HEK293 (cell line): Measurements from ENCODE around the gene ANKRD11.

Experiments used
- CTCF ChIA-PET: fragments of 350-600 bp; formaldehyde crosslinking; extraction: SDS; loops from one replicate; lab custom pipeline; 2021; ENCODE audit warnings: antibody characterized with exemption; lab: Yijun Ruan, JAX
- POLR2A ChIA-PET: fragments of 300-600 bp; formaldehyde crosslinking; extraction: SDS; loops from one replicate; lab custom pipeline; 2020; ENCODE audit warnings: antibody characterized with exemption, inconsistent platforms; lab: Yijun Ruan, JAX
- H3K27ac ChIP-seq: fragments of 200-500 bp; sonication (Bioruptor generic); 2 replicates; pipeline ENCODE4 v1.5.1; 2014; ENCODE audit warnings: low read depth, low read length, control low read depth, inconsistent platforms; ENCODE audit errors: extremely low read depth
- H3K36me3 ChIP-seq, 2 experiments: fragments of 200-500 bp in 1 of 2; sonication (Bioruptor generic) in 1 of 2; 1 replicate in 1 of 2; 2 replicates in 1 of 2; pipeline ENCODE4 v1.5.1; 2014 to 2017; ENCODE audit warnings: inconsistent platforms in 2 of 2, low read length in 2 of 2; ENCODE audit not compliant: control insufficient read depth in 2 of 2, insufficient read depth in 1 of 2
- H3K4me1 ChIP-seq: fragments of 200-500 bp; sonication (Bioruptor generic); 2 replicates; pipeline ENCODE4 v1.5.1; 2014; ENCODE audit warnings: mild to moderate bottlenecking, low read length, inconsistent platforms; ENCODE audit not compliant: control insufficient read depth, insufficient read depth
- H3K4me3 ChIP-seq: 2 replicates; pipeline ENCODE4 v1.5.1; 2011; ENCODE audit warnings: low read depth, mild to moderate bottlenecking, control low read depth, low read length, moderate library complexity
- H3K9me3 ChIP-seq: fragments of 200-500 bp; sonication (Bioruptor generic); 2 replicates; pipeline ENCODE4 v1.5.1; 2014; ENCODE audit warnings: low read depth, low read length, inconsistent platforms; ENCODE audit not compliant: control insufficient read depth, insufficient read depth
- BCL11B ChIP-seq: fragments of 450-650 bp; formaldehyde crosslinking; IDR thresholded peaks from 2 replicates; pipeline ENCODE4 v1.5.1; 2016; ENCODE audit warnings: low read depth, missing biosample characterization, missing genetic modification characterization
- GFI1B ChIP-seq: fragments of 450-650 bp; formaldehyde crosslinking; IDR thresholded peaks from 2 replicates; pipeline ENCODE4 v1.5.1; 2016; ENCODE audit warnings: missing biosample characterization, missing genetic modification characterization
- GLI4 ChIP-seq: fragments of 450-650 bp; formaldehyde crosslinking; IDR thresholded peaks from 2 replicates; pipeline ENCODE4 v1.5.1; 2016; ENCODE audit warnings: missing biosample characterization, missing genetic modification characterization
- KLF7 ChIP-seq: fragments of 450-650 bp; formaldehyde crosslinking; IDR thresholded peaks from 2 replicates; pipeline ENCODE4 v1.5.1; 2016; ENCODE audit warnings: missing biosample characterization, missing genetic modification characterization, borderline replicate concordance
- KLF9 ChIP-seq: fragments of 450-650 bp; formaldehyde crosslinking; IDR thresholded peaks from 2 replicates; pipeline ENCODE4 v1.5.1; 2016; ENCODE audit warnings: missing biosample characterization, missing genetic modification characterization, low read depth
- MZF1 ChIP-seq: fragments of 450-650 bp; formaldehyde crosslinking; IDR thresholded peaks from 2 replicates; pipeline ENCODE4 v1.5.1; 2017; ENCODE audit warnings: missing biosample characterization, missing genetic modification characterization, borderline replicate concordance
- OSR2 ChIP-seq: fragments of 450-650 bp; formaldehyde crosslinking; IDR thresholded peaks from 2 replicates; pipeline ENCODE4 v1.5.1; 2016; ENCODE audit warnings: missing biosample characterization, missing genetic modification characterization
- SETDB1 ChIP-seq: IDR thresholded peaks from one replicate; pipeline ENCODE4 v1.6.1; 2017; ENCODE audit warnings: mild to moderate bottlenecking, low read length, moderate library complexity, mixed read lengths; ENCODE audit not compliant: insufficient read length
- ZNF112 ChIP-seq: fragments of 450-650 bp; formaldehyde crosslinking; IDR thresholded peaks from 2 replicates; pipeline ENCODE4 v1.5.0; 2017; ENCODE audit warnings: missing biosample characterization, missing genetic modification characterization
- ZNF16 ChIP-seq: fragments of 450-650 bp; formaldehyde crosslinking; IDR thresholded peaks from 2 replicates; pipeline ENCODE4 v1.5.1; 2016; ENCODE audit warnings: low read depth, missing biosample characterization, missing genetic modification characterization
- ZNF274 ChIP-seq, 2 experiments: fragments of 200-500 bp in 1 of 2; fragments of 450-650 bp in 1 of 2; sonication (Bioruptor generic) in 1 of 2; formaldehyde crosslinking in 1 of 2; IDR thresholded peaks; 2 replicates each; pipeline versions ENCODE4 v1.5.1 to v1.6.1; 2014 to 2016; ENCODE audit warnings: borderline replicate concordance in 1 of 2, inconsistent platforms in 1 of 2, low read length in 1 of 2, missing biosample characterization in 1 of 2, missing genetic modification characterization in 1 of 2
- ZNF423 ChIP-seq: fragments of 450-650 bp; formaldehyde crosslinking; IDR thresholded peaks from 2 replicates; pipeline ENCODE4 v1.5.1; 2016; ENCODE audit warnings: missing biosample characterization, missing genetic modification characterization
- ZNF433 ChIP-seq: fragments of 450-650 bp; formaldehyde crosslinking; IDR thresholded peaks from 2 replicates; pipeline ENCODE4 v1.5.1; 2016; ENCODE audit warnings: missing biosample characterization, missing genetic modification characterization, low read depth
- ZNF514 ChIP-seq: fragments of 450-650 bp; formaldehyde crosslinking; IDR thresholded peaks from 2 replicates; pipeline ENCODE4 v1.5.1; 2016; ENCODE audit warnings: missing biosample characterization, missing genetic modification characterization
- ZNF521 ChIP-seq: fragments of 450-650 bp; formaldehyde crosslinking; IDR thresholded peaks from 2 replicates; pipeline ENCODE4 v1.5.1; 2017; ENCODE audit warnings: missing biosample characterization, mild to moderate bottlenecking, missing genetic modification characterization
- ZNF585B ChIP-seq: fragments of 450-650 bp; formaldehyde crosslinking; IDR thresholded peaks from 2 replicates; pipeline ENCODE4 v1.5.1; 2016; ENCODE audit warnings: missing biosample characterization, missing genetic modification characterization
- ZNF624 ChIP-seq: fragments of 450-650 bp; formaldehyde crosslinking; IDR thresholded peaks from 2 replicates; pipeline ENCODE4 v1.5.1; 2017; ENCODE audit warnings: missing biosample characterization, missing genetic modification characterization
- ZNF626 ChIP-seq: fragments of 450-650 bp; sonication (Bioruptor Pico); formaldehyde crosslinking; IDR thresholded peaks from 2 replicates; pipeline ENCODE4 v1.5.1; 2018; ENCODE audit warnings: missing biosample characterization, missing genetic modification characterization, inconsistent platforms
- ZNF707 ChIP-seq: fragments of 450-650 bp; formaldehyde crosslinking; IDR thresholded peaks from 2 replicates; pipeline ENCODE4 v1.5.1; 2016; ENCODE audit warnings: missing biosample characterization, missing genetic modification characterization
- ZNF843 ChIP-seq: fragments of 450-650 bp; formaldehyde crosslinking; IDR thresholded peaks from 2 replicates; pipeline ENCODE4 v1.5.1; 2016; ENCODE audit warnings: missing biosample characterization, missing genetic modification characterization
- TF ChIP-seq, protein P1 (sequence below): fragments of 450-650 bp; formaldehyde crosslinking; IDR thresholded peaks from 2 replicates; pipeline ENCODE4 v1.5.1; 2016; ENCODE audit warnings: missing biosample characterization, missing genetic modification characterization
- TF ChIP-seq, protein P2 (sequence below): fragments of 450-650 bp; IDR thresholded peaks from 2 replicates; pipeline ENCODE4 v1.5.1; 2018; ENCODE audit warnings: missing biosample characterization, mild to moderate bottlenecking, missing genetic modification characterization
- TF ChIP-seq, protein P3 (sequence below): fragments of 450-650 bp; formaldehyde crosslinking; IDR thresholded peaks from 2 replicates; pipeline ENCODE4 v1.5.1; 2016; ENCODE audit warnings: missing biosample characterization, missing genetic modification characterization
- TF ChIP-seq, protein P4 (sequence below): fragments of 450-650 bp; formaldehyde crosslinking; IDR thresholded peaks from 2 replicates; pipeline ENCODE4 v1.5.1; 2016; ENCODE audit warnings: missing biosample characterization, missing genetic modification characterization, borderline replicate concordance
- TF ChIP-seq, protein P5 (sequence below): fragments of 450-650 bp; formaldehyde crosslinking; IDR thresholded peaks from 2 replicates; pipeline ENCODE4 v1.5.1; 2016; ENCODE audit warnings: missing biosample characterization, missing genetic modification characterization

The ANKRD11 gene

DNA sequence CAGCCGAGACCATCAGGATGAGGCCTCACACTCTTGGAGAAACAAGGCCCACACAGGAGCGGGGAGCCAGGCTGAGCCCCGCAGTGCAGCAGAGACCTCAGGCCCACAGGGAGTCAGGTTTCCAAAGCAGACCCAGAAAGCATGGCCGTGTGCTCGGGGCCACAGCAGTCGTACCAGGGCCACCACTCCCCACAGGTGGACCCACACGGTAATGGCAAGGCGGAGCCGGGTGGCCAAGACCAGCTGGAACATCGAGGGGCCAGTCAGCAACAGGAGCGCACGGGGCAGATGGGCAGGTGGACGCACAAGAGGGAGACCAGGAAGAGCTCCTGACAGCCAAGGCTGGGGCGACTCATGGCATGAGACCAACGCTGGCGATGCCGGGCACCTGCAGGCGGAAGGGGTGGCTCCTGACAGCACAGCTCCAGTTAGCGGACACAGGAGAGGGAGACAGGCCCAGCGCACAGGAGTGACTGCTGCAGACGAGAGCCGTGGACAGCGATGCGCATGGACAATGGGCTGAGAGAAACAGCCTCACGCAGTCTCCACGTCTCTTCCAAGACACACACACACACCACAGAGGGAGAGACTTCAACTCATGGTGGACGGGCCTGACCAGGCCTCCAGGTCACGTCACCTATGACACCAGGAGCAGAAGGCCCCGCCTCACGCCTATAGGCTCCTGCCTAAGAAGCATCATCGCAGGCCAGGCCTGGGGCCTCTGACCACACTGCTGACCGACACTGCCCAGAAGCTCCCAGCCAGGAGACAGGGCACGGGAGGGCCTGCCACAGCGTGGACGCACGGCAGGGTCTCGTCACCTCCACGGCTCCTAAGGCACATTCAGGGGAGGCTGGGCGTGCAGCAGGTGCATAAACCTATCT is 214.3 kb downstream of the ANKRD11 start:
- CTCF ChIA-PET: no interaction called here
- no peak overlapping the region for H3K4me3 ChIP-seq
- no peaks in the 10 kb centered on the region for H3K9me3 ChIP-seq
- peaks cover 0 to 86% of the 10 kb centered on the region in 2 experiments; a peak in 2 of 3 replicates for H3K36me3 ChIP-seq
- no peak overlapping the region for H3K27ac ChIP-seq
- TF ChIP-seq ZNF274 (IDR thresholded peaks at IDR 0.05; ENCODE audit: low read length) (no peak), ZNF274 (tag by site-specific recombination; IDR thresholded peaks at IDR 0.05; ENCODE audit: borderline replicate concordance) (no peak), ZNF585B (tag by site-specific recombination) (no peak), ZNF626 (no peak), ZNF514 (no peak), KLF9 (no peak), ZNF112 (tag by site-specific recombination) (no peak), OSR2 (no peak), KLF7 (no peak), MZF1 (tag by site-specific recombination) (no peak), GLI4 (tag by site-specific recombination) (no peak), ZNF624 (tag by site-specific recombination) (no peak), ZNF433 (tag by site-specific recombination) (no peak), ZNF843 (tag by site-specific recombination) (no peak)
- TF ChIP-seq, protein P1, sequence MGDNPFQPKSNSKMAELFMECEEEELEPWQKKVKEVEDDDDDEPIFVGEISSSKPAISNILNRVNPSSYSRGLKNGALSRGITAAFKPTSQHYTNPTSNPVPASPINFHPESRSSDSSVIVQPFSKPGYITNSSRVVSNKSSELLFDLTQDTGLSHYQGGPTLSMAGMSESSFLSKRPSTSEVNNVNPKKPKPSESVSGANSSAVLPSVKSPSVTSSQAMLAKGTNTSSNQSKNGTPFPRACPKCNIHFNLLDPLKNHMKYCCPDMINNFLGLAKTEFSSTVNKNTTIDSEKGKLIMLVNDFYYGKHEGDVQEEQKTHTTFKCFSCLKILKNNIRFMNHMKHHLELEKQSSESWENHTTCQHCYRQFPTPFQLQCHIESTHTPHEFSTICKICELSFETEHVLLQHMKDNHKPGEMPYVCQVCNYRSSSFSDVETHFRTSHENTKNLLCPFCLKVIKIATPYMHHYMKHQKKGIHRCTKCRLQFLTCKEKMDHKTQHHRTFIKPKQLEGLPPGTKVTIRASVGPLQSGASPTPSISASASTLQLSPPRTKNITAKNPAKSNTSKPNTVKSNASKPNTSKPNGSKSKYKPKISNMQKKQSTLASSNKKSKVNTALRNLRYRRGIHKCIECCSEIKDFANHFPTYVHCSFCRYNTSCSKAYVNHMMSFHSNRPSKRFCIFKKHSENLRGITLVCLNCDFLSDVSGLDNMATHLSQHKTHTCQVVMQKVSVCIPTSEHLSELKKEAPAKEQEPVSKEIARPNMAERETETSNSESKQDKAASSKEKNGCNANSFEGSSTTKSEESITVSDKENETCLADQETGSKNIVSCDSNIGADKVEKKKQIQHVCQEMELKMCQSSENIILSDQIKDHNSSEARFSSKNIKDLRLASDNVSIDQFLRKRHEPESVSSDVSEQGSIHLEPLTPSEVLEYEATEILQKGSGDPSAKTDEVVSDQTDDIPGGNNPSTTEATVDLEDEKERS (tag by site-specific recombination): no peak
- TF ChIP-seq, protein P2, sequence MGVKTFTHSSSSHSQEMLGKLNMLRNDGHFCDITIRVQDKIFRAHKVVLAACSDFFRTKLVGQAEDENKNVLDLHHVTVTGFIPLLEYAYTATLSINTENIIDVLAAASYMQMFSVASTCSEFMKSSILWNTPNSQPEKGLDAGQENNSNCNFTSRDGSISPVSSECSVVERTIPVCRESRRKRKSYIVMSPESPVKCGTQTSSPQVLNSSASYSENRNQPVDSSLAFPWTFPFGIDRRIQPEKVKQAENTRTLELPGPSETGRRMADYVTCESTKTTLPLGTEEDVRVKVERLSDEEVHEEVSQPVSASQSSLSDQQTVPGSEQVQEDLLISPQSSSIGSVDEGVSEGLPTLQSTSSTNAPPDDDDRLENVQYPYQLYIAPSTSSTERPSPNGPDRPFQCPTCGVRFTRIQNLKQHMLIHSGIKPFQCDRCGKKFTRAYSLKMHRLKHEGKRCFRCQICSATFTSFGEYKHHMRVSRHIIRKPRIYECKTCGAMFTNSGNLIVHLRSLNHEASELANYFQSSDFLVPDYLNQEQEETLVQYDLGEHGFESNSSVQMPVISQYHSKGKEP (tag by site-specific recombination): no peak
- TF ChIP-seq, protein P3, sequence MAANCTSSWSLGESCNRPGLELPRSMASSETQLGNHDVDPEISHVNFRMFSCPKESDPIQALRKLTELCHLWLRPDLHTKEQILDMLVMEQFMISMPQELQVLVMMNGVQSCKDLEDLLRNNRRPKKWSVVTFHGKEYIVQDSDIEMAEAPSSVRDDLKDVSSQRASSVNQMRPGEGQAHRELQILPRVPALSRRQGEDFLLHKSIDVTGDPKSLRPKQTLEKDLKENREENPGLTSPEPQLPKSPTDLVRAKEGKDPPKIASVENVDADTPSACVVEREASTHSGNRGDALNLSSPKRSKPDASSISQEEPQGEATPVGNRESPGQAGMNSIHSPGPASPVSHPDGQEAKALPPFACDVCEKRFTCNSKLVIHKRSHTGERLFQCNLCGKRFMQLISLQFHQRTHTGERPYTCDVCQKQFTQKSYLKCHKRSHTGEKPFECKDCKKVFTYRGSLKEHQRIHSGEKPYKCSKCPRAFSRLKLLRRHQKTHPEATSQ: no peak
- H3K4me1 ChIP-seq: no peaks in the 10 kb centered on the region
- POLR2A ChIA-PET: no interaction called here

DNA sequence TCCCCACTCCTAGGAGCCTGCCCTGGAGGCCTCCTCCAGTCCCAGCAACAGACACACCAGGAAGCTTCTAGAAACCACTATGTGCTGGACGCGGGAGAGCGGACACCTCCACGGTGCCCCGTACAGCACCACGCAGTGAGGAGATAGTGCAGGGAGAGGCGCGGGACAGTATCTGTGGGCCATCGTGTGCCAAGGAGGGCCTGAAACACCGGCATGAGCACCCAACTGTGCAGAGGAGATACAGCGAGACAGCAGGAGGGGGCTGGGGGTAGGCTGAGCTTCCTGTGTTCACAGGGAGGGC is 215.1 kb downstream of the ANKRD11 start:
- H3K27ac ChIP-seq: no peak overlapping the region
- TF ChIP-seq, protein P4, sequence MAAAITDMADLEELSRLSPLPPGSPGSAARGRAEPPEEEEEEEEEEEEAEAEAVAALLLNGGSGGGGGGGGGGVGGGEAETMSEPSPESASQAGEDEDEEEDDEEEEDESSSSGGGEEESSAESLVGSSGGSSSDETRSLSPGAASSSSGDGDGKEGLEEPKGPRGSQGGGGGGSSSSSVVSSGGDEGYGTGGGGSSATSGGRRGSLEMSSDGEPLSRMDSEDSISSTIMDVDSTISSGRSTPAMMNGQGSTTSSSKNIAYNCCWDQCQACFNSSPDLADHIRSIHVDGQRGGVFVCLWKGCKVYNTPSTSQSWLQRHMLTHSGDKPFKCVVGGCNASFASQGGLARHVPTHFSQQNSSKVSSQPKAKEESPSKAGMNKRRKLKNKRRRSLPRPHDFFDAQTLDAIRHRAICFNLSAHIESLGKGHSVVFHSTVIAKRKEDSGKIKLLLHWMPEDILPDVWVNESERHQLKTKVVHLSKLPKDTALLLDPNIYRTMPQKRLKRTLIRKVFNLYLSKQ (tag by site-specific recombination): no peak
- no peak for TF ChIP-seq ZNF707 (tag by site-specific recombination)
- TF ChIP-seq, protein P5, sequence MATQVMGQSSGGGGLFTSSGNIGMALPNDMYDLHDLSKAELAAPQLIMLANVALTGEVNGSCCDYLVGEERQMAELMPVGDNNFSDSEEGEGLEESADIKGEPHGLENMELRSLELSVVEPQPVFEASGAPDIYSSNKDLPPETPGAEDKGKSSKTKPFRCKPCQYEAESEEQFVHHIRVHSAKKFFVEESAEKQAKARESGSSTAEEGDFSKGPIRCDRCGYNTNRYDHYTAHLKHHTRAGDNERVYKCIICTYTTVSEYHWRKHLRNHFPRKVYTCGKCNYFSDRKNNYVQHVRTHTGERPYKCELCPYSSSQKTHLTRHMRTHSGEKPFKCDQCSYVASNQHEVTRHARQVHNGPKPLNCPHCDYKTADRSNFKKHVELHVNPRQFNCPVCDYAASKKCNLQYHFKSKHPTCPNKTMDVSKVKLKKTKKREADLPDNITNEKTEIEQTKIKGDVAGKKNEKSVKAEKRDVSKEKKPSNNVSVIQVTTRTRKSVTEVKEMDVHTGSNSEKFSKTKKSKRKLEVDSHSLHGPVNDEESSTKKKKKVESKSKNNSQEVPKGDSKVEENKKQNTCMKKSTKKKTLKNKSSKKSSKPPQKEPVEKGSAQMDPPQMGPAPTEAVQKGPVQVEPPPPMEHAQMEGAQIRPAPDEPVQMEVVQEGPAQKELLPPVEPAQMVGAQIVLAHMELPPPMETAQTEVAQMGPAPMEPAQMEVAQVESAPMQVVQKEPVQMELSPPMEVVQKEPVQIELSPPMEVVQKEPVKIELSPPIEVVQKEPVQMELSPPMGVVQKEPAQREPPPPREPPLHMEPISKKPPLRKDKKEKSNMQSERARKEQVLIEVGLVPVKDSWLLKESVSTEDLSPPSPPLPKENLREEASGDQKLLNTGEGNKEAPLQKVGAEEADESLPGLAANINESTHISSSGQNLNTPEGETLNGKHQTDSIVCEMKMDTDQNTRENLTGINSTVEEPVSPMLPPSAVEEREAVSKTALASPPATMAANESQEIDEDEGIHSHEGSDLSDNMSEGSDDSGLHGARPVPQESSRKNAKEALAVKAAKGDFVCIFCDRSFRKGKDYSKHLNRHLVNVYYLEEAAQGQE (tag by site-specific recombination): no peak
- no peak for TF ChIP-seq ZNF16
- no peak for TF ChIP-seq ZNF626
- no peak for TF ChIP-seq SETDB1
- no peak for TF ChIP-seq ZNF423 (tag by site-specific recombination)
- no peak for TF ChIP-seq BCL11B
- no peak for TF ChIP-seq GFI1B (tag by site-specific recombination)
- no peak for TF ChIP-seq ZNF521 (tag by site-specific recombination)
- no peaks in the 10 kb centered on the region for H3K4me1 ChIP-seq
- POLR2A ChIA-PET: no interaction called here
- H3K9me3 ChIP-seq: no peaks in the 10 kb centered on the region
- no peak overlapping the region for H3K4me3 ChIP-seq
- peaks cover 0 to 88% of the 10 kb centered on the region in 2 experiments; a peak in 2 of 3 replicates for H3K36me3 ChIP-seq
- CTCF ChIA-PET: no interaction called here
